Pancreas (tissue), 10 donors: ENCODE results near the gene SLC38A2. TPM values are rescaled to one million over a fixed set of nuclear protein-coding genes. Genes with fewer than 3 reads are reported as not detected.
A peak's percentile ranks its signal among the peaks of the same experiment; 100 is the strongest.

ENCODE experiments used
- ATAC-seq, 4 donors: fragments of 200-7000 bp; cut with Tn5 transposase; one replicate each; pipeline versions ENCODE4 v1.8.0 to v1.9.1; 2020; ENCODE audit warnings: mild to moderate bottlenecking in 4 of 4, moderate library complexity in 4 of 4
- DNase-seq, 6 donors: peaks; one replicate each; pipeline ENCODE4 v3.0.0-alpha.2; 2020
- FAIRE-seq: peaks from 2 replicates; lab custom pipeline; 2012; peaks lifted over from hg19 to GRCh38; lab: Jason Lieb, UNC
- H3K27ac ChIP-seq, 4 donors: fragments of 200-600 bp; sonication (generic); 1 replicate in 3 of 4; 2 replicates in 1 of 4; pipeline versions ENCODE4 v1.5.0 to v1.8.0; 2020
- H3K27me3 ChIP-seq, 4 donors: fragments of 200-600 bp; one replicate each; pipeline ENCODE4 v1.8.0; 2021
- H3K36me3 ChIP-seq, 3 donors: fragments of 200-600 bp; sonication (generic) in 1 of 3; one replicate each; pipeline versions ENCODE4 v1.5.0 to v1.8.0; 2020 to 2021
- H3K4me1 ChIP-seq, 3 donors: fragments of 200-600 bp; one replicate each; pipeline ENCODE4 v1.8.0; 2021
- H3K4me3 ChIP-seq, 4 donors: fragments of 200-600 bp; sonication (generic) in 2 of 4; one replicate each; pipeline versions ENCODE4 v1.5.0 to v1.8.0; 2020 to 2021
- H3K9me3 ChIP-seq, 4 donors: fragments of 200-600 bp; one replicate each; pipeline ENCODE4 v1.8.0; 2021
- CTCF ChIP-seq, 4 donors: fragments of 200-600 bp; sonication (generic) in 3 of 4; IDR thresholded peaks; one replicate each; pipeline versions ENCODE4 v1.5.0 to v1.8.0; 2021; ENCODE audit warnings: antibody characterized with exemption in 4 of 4
- WGBS, 2 donors: extraction: QIAGEN DNeasy Blood & Tissue Kit; methylation state at CpG; one replicate each; pipeline ENCODE4 v1.1.7; 2013; 5-methylcytosine and 5-hydroxymethylcytosine counted together
- intact Hi-C, 3 donors: fragments of 100-400 bp; cut with DNase I; formaldehyde crosslinking; loops; one replicate each; pipeline versions ENCODE4 v1.11.1 to v1.14.2; 2022
- polyA plus RNA-seq, 2 donors: library from polyadenylated mRNA; stranded (reverse); fragments of 200-250 nt; gene quantifications; one replicate each; pipeline ENCODE4 v1.2.3, GENCODE V29; 2013
- total RNA-seq, 6 donors: library from RNA; stranded (reverse); fragmentation: NEBNext Ultra II Directional in 4 of 6; extraction: Animal tissue kit (Norgen Biotek cat#: 25700) in 4 of 6; gene quantifications; one replicate each; pipeline versions ENCODE4 v1.2.1 to v1.2.4, GENCODE V29; 2021 to 2023
- donor health status: healthy with polysubstance abuse.
- donor health status: DM: no; HTN: no; CAD: no; lungs with moderate emphysema.
- donor health status: DM: no; HTN: no; CAD: no.
- donor health status: control.
- donor health status: control.
- donor health status: Bipolar disorder and iron deficiency.
- donor health status: DM: yes; HTN: yes; CAD: no.
- donor health status: DM: no; HTN: no; CAD: no.
- donor health status: DM: no; HTN: no; CAD: no.
- donor health status: DM: yes; HTN: yes; CAD: no.

SLC38A2 gene
- total and polyA plus RNA-seq, 8 donors: 24.2 to 155 (median 78.9) TPM

- Histone ChIP-seq H3K9me3 (no peaks in the 10 kb centered on the region), H3K4me3 (no peak overlapping the region), H3K4me1 (peaks cover 11 to 34% (median 24%) of the 10 kb centered on the region in 3 donors), H3K27me3 (no peaks in the 10 kb centered on the region), H3K27ac (no peak overlapping the region), H3K36me3 (no peaks in the 10 kb centered on the region)
- ATAC-seq (no peak), FAIRE-seq (no peak), DNase-seq (no peak)
- TF ChIP-seq CTCF (IDR thresholded peaks at IDR 0.05): no peak
- intact Hi-C loops: no loop called here
- WGBS, 2 donors: 86 to 89% methylated on average over 2 of the region's 2 CpGs
These were observed 16.6 kb upstream of the SLC38A2 start for GRCh38 chr12:46389031-46389616.

- intact Hi-C loops: no loop called here
- 82 to 91% methylated on average over 3 of the region's 3 CpGs for WGBS, 2 donors
- no peak for FAIRE-seq
These were observed 16.0 kb upstream of the SLC38A2 start for GRCh38 chr12:46388427-46389021.

GRCh38 chr12:46387670-46388069, 15.1 kb upstream of the SLC38A2 start:
- 92 to 94% methylated on average over 6 of the region's 6 CpGs for WGBS, 2 donors
- H3K27ac ChIP-seq: no peak overlapping the region
- intact Hi-C loops: no loop called here
- no peak for DNase-seq
- no peaks in the 10 kb centered on the region for H3K9me3 ChIP-seq
- FAIRE-seq: no peak
- H3K27me3 ChIP-seq: no peaks in the 10 kb centered on the region
- no peak overlapping the region for H3K4me3 ChIP-seq
- no peak for ATAC-seq
- H3K36me3 ChIP-seq: no peaks in the 10 kb centered on the region
- no peak for TF ChIP-seq CTCF (IDR thresholded peaks at IDR 0.05)
- peaks cover 11 to 34% (median 24%) of the 10 kb centered on the region in 3 donors for H3K4me1 ChIP-seq

More at GRCh38 chr12:46388427-46389021, 16.0 kb upstream of the SLC38A2 start:
- H3K27me3 ChIP-seq: no peaks in the 10 kb centered on the region
- DNase-seq (no peak), ATAC-seq (no peak)
- no peak overlapping the region for H3K27ac ChIP-seq
- no peaks in the 10 kb centered on the region for H3K9me3 ChIP-seq
- no peaks in the 10 kb centered on the region for H3K36me3 ChIP-seq
- TF ChIP-seq CTCF (IDR thresholded peaks at IDR 0.05): no peak
- peaks cover 11 to 34% (median 24%) of the 10 kb centered on the region in 3 donors for H3K4me1 ChIP-seq
- H3K4me3 ChIP-seq: no peak overlapping the region

GRCh38 chr12:46386877-46387629, 14.5 kb upstream of the SLC38A2 start:
- intact Hi-C loops: no loop called here
- no peaks in the 10 kb centered on the region for H3K9me3 ChIP-seq
- no peak overlapping the region for H3K4me3 ChIP-seq
- no peaks in the 10 kb centered on the region for H3K36me3 ChIP-seq
- no peaks in the 10 kb centered on the region for H3K27me3 ChIP-seq
- DNase-seq (peak in 1 of 6 donors; percentile 33), ATAC-seq (no peak), FAIRE-seq (no peak)
- TF ChIP-seq CTCF (IDR thresholded peaks at IDR 0.05): no peak
- WGBS, 2 donors: 63 to 69% methylated on average over 7 of the region's 7 CpGs
- peaks cover 11 to 40% (median 30%) of the 10 kb centered on the region in 3 donors for H3K4me1 ChIP-seq
- H3K27ac ChIP-seq: peak overlapping the region in 1 of 4 donors; percentile 48
